Neural cell (in vitro differentiated cells): ENCODE data around the gene PTCD2. TPM values are rescaled to one million over a fixed set of nuclear protein-coding genes. Genes with fewer than 3 reads are reported as not detected.

Experiments used
- H2AFZ ChIP-seq: fragments of 200-600, 300-800 bp; sonication (generic), shearing (Covaris generic); 2 replicates; pipeline ENCODE4 v1.6.0; 2014; ENCODE audit warnings: low read depth, mild to moderate bottlenecking, antibody characterized with exemption, low read length, moderate library complexity
- H3F3A ChIP-seq: fragments of 200-600 bp; shearing (Covaris generic); 2 replicates; pipeline ENCODE4 v1.6.1; 2016; ENCODE audit warnings: mild to moderate bottlenecking, moderate library complexity, mixed read lengths, antibody characterized with exemption, low read length; ENCODE audit not compliant: insufficient read depth, poor library complexity, severe bottlenecking
- H3K27ac ChIP-seq: fragments of 200-600, 300-800 bp; sonication (generic), shearing (Covaris generic); 2 replicates; pipeline ENCODE4 v1.5.1; 2014; ENCODE audit warnings: mild to moderate bottlenecking, low read length, moderate library complexity
- H3K27me3 ChIP-seq: fragments of 300-800, 200-600 bp; sonication (generic), shearing (Covaris generic); 2 replicates; pipeline ENCODE4 v1.6.0; 2014; ENCODE audit warnings: mild to moderate bottlenecking, low read depth, low read length, moderate library complexity; ENCODE audit not compliant: insufficient read depth
- H3K36me3 ChIP-seq: fragments of 300-800, 200-600 bp; sonication (generic), shearing (Covaris generic); 2 replicates; pipeline ENCODE4 v1.5.1; 2014; ENCODE audit warnings: mild to moderate bottlenecking, antibody characterized with exemption, low read length, moderate library complexity; ENCODE audit not compliant: insufficient read depth
- H3K4me2 ChIP-seq: fragments of 300-800, 200-600 bp; sonication (generic), shearing (Covaris generic); 2 replicates; pipeline ENCODE4 v1.6.0; 2014; ENCODE audit warnings: mild to moderate bottlenecking, low read length
- H3K4me3 ChIP-seq: fragments of 300-800, 200-600 bp; sonication (generic), shearing (Covaris generic); 2 replicates; pipeline ENCODE4 v1.5.1; 2014; ENCODE audit warnings: mild to moderate bottlenecking, low read length, moderate library complexity
- H3K79me2 ChIP-seq: fragments of 200-600 bp; shearing (Covaris generic); replicated peaks from 2 replicates; pipeline ENCODE4 v1.6.0; 2014; ENCODE audit warnings: mild to moderate bottlenecking, low read length, moderate library complexity; ENCODE audit not compliant: insufficient read depth
- H3K9ac ChIP-seq: fragments of 300-800, 200-600 bp; sonication (generic), shearing (Covaris generic); 2 replicates; pipeline ENCODE4 v1.6.1; 2016; ENCODE audit warnings: mild to moderate bottlenecking, low read length, mixed read lengths
- H3K9me2 ChIP-seq: fragments of 200-600 bp; shearing (Covaris generic); 2 replicates; pipeline ENCODE4 v1.6.1; 2016; ENCODE audit warnings: mild to moderate bottlenecking, low read length, mixed read lengths; ENCODE audit not compliant: insufficient read depth
- H3K9me3 ChIP-seq: fragments of 200-600, 300-800 bp; sonication (generic), shearing (Covaris generic); 2 replicates; pipeline ENCODE4 v1.6.1; 2016; ENCODE audit warnings: mild to moderate bottlenecking, mixed run types, low read length, moderate library complexity, mixed read lengths
- H4K20me1 ChIP-seq: fragments of 200-600 bp; shearing (Covaris generic); 2 replicates; pipeline ENCODE4 v1.6.1; 2016; ENCODE audit warnings: mild to moderate bottlenecking, mixed run types; ENCODE audit not compliant: insufficient read depth
- EP300 ChIP-seq: fragments of 450-650 bp; conservative IDR thresholded peaks from 2 replicates; pipeline ENCODE4 v1.6.1; 2014; ENCODE audit warnings: antibody characterized with exemption, mild to moderate bottlenecking, moderate library complexity; ENCODE audit not compliant: poor library complexity, severe bottlenecking
- EZH2 ChIP-seq: fragments of 200-600, 300-800 bp; shearing (Covaris generic), sonication (generic); IDR thresholded peaks from 2 replicates; pipeline ENCODE4 v1.6.1; 2014; ENCODE audit warnings: antibody characterized with exemption, low read length, borderline replicate concordance, mild to moderate bottlenecking; ENCODE audit not compliant: insufficient read depth, poor library complexity, severe bottlenecking
- MXI1 ChIP-seq: fragments of 450-650 bp; conservative IDR thresholded peaks from 2 replicates; pipeline ENCODE4 v1.6.1; 2014; ENCODE audit warnings: antibody characterized with exemption, mild to moderate bottlenecking; ENCODE audit not compliant: poor library complexity, severe bottlenecking
- POLR2AphosphoS5 ChIP-seq: IDR thresholded peaks from 2 replicates; pipeline ENCODE4 v1.6.1; 2012
- RAD21 ChIP-seq: fragments of 450-650 bp; conservative IDR thresholded peaks from 2 replicates; pipeline ENCODE4 v1.6.1; 2014; ENCODE audit warnings: antibody characterized with exemption, mild to moderate bottlenecking, moderate library complexity
- SMC3 ChIP-seq: fragments of 450-650 bp; conservative IDR thresholded peaks from 2 replicates; pipeline ENCODE4 v1.6.1; 2014; ENCODE audit warnings: antibody characterized with exemption, mild to moderate bottlenecking, moderate library complexity; ENCODE audit not compliant: poor library complexity
- TAF1 ChIP-seq: IDR thresholded peaks from 2 replicates; pipeline ENCODE4 v1.6.1; 2012; ENCODE audit warnings: low read depth
- polyA plus RNA-seq: library from polyadenylated mRNA; depleted of rRNA; stranded (reverse); fragments of >200 nt; gene quantifications from 2 replicates; pipeline ENCODE4 v1.2.3, GENCODE V29; 2014
- TF ChIP-seq, protein P1 (sequence below): IDR thresholded peaks from 2 replicates; pipeline ENCODE4 v1.6.1; 2012; ENCODE audit warnings: borderline replicate concordance
- TF ChIP-seq, protein P2 (sequence below): fragments of 450-650 bp; IDR thresholded peaks from 2 replicates; pipeline ENCODE4 v1.5.1; 2014; ENCODE audit warnings: antibody characterized with exemption, mild to moderate bottlenecking, moderate library complexity; ENCODE audit not compliant: poor library complexity, severe bottlenecking

The PTCD2 gene
- polyA plus RNA-seq, 1 donor from 2014 or later = 4.4 TPM

DNA sequence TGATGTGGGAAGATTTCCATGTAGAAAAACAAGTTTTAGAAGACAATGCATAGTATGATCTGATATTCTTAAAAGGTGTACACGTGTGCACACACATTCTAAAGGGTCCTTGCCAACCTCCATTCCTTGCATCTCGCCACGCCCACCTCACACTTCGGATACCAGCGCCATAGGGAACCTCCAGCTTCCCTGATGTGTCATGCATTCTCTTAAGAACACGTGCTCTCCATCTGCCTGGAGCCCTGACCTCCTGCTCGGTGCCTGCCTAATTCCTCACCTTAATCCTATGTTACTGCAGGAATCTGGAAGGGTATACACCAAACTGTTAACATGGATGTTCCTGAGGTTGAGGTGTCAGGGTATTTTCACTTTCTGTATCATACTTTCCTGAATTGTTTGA lies 63.1 kb downstream of the PTCD2 start:
- no peak for TF ChIP-seq MXI1
- TF ChIP-seq SMC3 = no peak
- TF ChIP-seq EZH2 = no peak
- TF ChIP-seq, protein P1, sequence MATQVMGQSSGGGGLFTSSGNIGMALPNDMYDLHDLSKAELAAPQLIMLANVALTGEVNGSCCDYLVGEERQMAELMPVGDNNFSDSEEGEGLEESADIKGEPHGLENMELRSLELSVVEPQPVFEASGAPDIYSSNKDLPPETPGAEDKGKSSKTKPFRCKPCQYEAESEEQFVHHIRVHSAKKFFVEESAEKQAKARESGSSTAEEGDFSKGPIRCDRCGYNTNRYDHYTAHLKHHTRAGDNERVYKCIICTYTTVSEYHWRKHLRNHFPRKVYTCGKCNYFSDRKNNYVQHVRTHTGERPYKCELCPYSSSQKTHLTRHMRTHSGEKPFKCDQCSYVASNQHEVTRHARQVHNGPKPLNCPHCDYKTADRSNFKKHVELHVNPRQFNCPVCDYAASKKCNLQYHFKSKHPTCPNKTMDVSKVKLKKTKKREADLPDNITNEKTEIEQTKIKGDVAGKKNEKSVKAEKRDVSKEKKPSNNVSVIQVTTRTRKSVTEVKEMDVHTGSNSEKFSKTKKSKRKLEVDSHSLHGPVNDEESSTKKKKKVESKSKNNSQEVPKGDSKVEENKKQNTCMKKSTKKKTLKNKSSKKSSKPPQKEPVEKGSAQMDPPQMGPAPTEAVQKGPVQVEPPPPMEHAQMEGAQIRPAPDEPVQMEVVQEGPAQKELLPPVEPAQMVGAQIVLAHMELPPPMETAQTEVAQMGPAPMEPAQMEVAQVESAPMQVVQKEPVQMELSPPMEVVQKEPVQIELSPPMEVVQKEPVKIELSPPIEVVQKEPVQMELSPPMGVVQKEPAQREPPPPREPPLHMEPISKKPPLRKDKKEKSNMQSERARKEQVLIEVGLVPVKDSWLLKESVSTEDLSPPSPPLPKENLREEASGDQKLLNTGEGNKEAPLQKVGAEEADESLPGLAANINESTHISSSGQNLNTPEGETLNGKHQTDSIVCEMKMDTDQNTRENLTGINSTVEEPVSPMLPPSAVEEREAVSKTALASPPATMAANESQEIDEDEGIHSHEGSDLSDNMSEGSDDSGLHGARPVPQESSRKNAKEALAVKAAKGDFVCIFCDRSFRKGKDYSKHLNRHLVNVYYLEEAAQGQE = no peak
- TF ChIP-seq, protein P2, sequence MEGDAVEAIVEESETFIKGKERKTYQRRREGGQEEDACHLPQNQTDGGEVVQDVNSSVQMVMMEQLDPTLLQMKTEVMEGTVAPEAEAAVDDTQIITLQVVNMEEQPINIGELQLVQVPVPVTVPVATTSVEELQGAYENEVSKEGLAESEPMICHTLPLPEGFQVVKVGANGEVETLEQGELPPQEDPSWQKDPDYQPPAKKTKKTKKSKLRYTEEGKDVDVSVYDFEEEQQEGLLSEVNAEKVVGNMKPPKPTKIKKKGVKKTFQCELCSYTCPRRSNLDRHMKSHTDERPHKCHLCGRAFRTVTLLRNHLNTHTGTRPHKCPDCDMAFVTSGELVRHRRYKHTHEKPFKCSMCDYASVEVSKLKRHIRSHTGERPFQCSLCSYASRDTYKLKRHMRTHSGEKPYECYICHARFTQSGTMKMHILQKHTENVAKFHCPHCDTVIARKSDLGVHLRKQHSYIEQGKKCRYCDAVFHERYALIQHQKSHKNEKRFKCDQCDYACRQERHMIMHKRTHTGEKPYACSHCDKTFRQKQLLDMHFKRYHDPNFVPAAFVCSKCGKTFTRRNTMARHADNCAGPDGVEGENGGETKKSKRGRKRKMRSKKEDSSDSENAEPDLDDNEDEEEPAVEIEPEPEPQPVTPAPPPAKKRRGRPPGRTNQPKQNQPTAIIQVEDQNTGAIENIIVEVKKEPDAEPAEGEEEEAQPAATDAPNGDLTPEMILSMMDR = no peak
- TF ChIP-seq POLR2AphosphoS5 = no peak
- no peak for TF ChIP-seq TAF1
- no peak for TF ChIP-seq EP300
- no peak for TF ChIP-seq RAD21
- H3K9ac ChIP-seq = no peak overlapping the region
- no peaks in the 10 kb centered on the region for H3K9me3 ChIP-seq
- no peaks in the 10 kb centered on the region for H3K79me2 ChIP-seq
- H4K20me1 ChIP-seq = no peaks in the 10 kb centered on the region
- no peaks in the 10 kb centered on the region for H3K9me2 ChIP-seq
- no peak overlapping the region for H2AFZ ChIP-seq
- H3K4me3 ChIP-seq = no peak overlapping the region
- H3K27me3 ChIP-seq = no peaks in the 10 kb centered on the region
- no peaks in the 10 kb centered on the region for H3F3A ChIP-seq
- H3K36me3 ChIP-seq = no peaks in the 10 kb centered on the region
- H3K27ac ChIP-seq = no peak overlapping the region
- H3K4me2 ChIP-seq = no peak overlapping the region

GRCh38 chr5:72383726-72384125 lies 63.6 kb downstream of the PTCD2 start:
- Histone ChIP-seq H3K27ac (no peak overlapping the region), H3K4me2 (no peak overlapping the region), H4K20me1 (no peaks in the 10 kb centered on the region), H3K9ac (no peak overlapping the region), H3K9me2 (no peaks in the 10 kb centered on the region), H2AFZ (no peak overlapping the region), H3K79me2 (no peaks in the 10 kb centered on the region), H3K27me3 (no peaks in the 10 kb centered on the region), H3K4me3 (no peak overlapping the region), H3K36me3 (no peaks in the 10 kb centered on the region), H3F3A (no peaks in the 10 kb centered on the region), H3K9me3 (no peaks in the 10 kb centered on the region)
- TF ChIP-seq EZH2 = no peak
- TF ChIP-seq, protein P2 = no peak
- TF ChIP-seq TAF1 = no peak
- no peak for TF ChIP-seq POLR2AphosphoS5
- TF ChIP-seq MXI1 = no peak
- TF ChIP-seq EP300 = no peak
- TF ChIP-seq SMC3 = no peak
- TF ChIP-seq, protein P1 = no peak
- TF ChIP-seq RAD21 = no peak
